Lower leg skin (tissue), 3 donors: ENCODE data around the gene TULP4.

Experiments
- POLR2A ChIP-seq, 2 donors: fragments of 450-650 bp; IDR thresholded peaks; one replicate each; pipeline ENCODE4 v1.6.1; 2016 to 2017; ENCODE audit warnings: antibody characterized with exemption in 2 of 2, mild to moderate bottlenecking in 1 of 2, moderate library complexity in 1 of 2
- TF ChIP-seq, protein P1 (sequence below), 3 donors: fragments of 450-650 bp; IDR thresholded peaks; one replicate each; pipeline ENCODE4 v1.5.1; 2016; ENCODE audit warnings: antibody characterized with exemption in 3 of 3, mild to moderate bottlenecking in 3 of 3, moderate library complexity in 2 of 3

GRCh38 chr6:158471339-158471738 lies 159.1 kb downstream of the TULP4 start:
- TF ChIP-seq, protein P1, sequence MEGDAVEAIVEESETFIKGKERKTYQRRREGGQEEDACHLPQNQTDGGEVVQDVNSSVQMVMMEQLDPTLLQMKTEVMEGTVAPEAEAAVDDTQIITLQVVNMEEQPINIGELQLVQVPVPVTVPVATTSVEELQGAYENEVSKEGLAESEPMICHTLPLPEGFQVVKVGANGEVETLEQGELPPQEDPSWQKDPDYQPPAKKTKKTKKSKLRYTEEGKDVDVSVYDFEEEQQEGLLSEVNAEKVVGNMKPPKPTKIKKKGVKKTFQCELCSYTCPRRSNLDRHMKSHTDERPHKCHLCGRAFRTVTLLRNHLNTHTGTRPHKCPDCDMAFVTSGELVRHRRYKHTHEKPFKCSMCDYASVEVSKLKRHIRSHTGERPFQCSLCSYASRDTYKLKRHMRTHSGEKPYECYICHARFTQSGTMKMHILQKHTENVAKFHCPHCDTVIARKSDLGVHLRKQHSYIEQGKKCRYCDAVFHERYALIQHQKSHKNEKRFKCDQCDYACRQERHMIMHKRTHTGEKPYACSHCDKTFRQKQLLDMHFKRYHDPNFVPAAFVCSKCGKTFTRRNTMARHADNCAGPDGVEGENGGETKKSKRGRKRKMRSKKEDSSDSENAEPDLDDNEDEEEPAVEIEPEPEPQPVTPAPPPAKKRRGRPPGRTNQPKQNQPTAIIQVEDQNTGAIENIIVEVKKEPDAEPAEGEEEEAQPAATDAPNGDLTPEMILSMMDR (IDR thresholded peaks at IDR 0.05): no peak
- no peak for TF ChIP-seq POLR2A (IDR thresholded peaks at IDR 0.05)
